Measurements from ENCODE around the gene NRGN.
A peak's percentile ranks its signal among the peaks of the same experiment; 100 is the strongest.
"Not testable (repeated sequence)": the region's sequence is repeated elsewhere in the genome, so short reads cannot be mapped to it uniquely, and the experiment has no call there.

The NRGN gene

DNA sequence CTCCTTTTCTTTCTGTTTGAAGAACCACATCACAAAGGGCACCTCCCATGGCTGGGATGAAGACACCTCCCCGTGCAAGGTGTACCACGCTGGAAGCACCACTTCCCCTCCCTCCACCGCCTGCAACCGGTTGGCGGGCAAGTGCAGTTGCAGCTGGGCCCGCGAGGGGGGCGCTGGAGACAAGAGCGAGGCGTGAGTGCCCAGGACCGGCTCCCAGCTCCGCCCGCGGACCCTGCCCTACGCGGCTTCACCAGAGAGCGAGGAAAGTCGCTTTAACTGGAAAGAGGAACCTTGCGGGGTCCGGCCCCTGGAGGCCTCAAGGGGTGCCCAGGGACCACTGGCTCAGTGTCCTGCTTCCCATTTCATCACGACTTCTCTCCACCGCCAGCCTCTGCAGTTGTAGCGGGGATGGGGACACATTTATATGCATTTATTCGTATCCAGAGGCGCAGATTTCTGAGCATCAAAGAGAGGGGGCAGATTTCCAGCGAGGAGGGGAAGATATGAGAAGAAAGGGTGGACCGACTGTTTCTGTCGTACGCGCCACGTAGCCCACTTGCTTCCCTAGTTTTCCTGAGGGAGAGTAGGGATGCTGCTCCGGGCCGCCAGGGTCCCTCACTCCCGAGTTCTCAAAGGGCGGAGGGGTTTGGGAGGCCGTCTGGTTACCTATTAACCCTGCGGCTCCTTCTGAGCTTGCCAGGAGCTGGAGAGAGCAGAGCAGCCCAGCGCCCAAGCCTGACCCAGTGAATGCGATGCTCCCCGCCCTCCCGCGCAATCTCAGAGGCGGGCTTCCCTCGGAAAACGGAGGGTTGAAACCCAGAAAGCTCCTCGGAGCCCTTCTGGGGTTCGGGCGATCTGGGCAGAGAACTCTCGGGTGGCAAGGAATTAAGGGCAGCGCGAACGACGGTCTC is 18.9 kb downstream of the NRGN start:
- peak; percentile 90 for DNase-seq (ENCODE audit: low spot score)

DNA sequence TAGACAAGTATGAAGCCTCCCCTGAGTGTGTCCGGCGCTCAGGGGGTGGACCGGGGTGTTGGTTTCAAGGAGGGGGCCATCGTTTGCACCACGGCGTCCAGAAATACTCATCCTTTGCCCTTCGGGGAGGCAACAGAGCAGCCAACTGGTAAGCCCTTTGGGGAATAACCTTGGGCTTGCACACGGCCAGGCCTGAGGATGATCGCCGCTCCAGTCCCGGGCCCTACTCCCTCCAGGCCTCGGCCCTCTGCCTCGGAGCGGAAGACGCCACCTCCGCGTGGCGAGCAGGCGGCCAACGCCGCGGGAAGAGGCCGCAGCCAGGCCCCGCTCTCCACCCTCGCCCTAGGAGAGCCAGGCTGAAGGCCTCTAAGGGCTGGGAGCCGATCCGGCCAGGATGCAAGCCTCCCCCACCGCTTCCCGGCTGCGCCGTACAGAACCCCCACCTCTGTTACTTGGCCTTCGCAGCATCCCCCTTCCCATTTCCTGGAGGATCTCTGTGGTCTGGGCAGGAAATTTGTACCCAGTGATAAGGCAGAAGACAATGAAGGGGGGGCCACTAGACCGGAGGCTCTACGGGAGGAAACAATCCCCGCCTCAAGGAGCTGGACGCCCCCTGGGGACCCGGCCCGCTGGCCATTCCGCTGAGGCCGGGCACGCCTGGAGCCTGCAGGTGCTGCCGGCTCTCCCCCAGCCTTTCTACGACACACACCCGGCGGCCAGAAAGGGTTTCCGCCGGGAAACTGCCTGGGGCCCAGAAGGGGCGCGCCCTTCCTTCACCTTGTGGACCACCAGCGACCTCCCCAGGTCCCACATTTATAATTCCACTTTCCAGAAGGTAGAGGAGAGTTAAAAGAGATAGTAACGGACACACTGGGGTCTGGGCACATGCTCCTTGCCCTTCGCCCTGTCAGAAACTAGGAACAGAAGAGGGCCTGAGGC is 19.8 kb downstream of the NRGN start:
- peak; percentile 55 for DNase-seq (ENCODE audit: low spot score)

DNA sequence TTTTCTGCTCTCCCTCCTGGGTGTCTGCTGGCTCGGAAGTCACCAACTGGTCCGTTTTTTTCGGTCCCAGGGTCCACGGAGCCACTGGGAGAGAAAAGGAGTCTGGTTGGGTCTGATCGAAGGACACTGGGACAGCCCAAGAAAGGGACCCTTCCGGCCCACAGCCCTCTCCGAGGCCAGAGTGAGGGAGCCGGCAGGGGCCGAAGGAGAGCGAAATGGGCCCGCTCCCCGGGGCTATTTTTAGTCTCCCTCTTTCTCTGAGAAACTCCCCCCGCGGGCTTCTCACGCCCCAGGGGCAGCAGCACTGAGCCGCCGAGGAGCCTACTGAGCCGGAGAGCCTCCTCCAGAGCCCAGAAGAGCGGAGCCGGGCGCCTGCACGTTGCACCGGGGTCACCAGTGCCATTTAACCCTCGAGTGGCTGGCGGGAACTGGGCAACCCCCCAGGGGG is 20.5 kb downstream of the NRGN start:
- DNase-seq (ENCODE audit: low spot score) = peak; percentile 56

DNA sequence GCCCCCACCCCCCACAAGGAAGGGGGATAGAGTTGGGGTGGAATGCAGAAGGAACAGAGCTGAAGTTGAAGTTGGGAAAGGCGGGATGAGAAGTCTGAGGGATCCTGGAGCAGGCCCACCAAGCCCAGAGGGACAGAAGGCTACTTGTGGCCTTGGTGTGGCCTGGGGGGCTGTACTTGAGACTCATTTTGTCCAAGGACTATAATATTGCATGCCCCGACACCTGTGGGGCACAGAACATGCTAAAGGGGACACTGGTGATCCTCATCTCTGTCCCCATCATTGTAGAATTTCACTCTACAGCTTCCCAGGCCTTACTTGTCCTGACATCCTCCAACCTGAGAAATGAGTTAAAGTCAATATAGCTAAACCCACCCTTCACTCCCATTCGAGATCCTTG is 21.1 kb downstream of the NRGN start:
- no peak for DNase-seq (ENCODE audit: low spot score)

DNA sequence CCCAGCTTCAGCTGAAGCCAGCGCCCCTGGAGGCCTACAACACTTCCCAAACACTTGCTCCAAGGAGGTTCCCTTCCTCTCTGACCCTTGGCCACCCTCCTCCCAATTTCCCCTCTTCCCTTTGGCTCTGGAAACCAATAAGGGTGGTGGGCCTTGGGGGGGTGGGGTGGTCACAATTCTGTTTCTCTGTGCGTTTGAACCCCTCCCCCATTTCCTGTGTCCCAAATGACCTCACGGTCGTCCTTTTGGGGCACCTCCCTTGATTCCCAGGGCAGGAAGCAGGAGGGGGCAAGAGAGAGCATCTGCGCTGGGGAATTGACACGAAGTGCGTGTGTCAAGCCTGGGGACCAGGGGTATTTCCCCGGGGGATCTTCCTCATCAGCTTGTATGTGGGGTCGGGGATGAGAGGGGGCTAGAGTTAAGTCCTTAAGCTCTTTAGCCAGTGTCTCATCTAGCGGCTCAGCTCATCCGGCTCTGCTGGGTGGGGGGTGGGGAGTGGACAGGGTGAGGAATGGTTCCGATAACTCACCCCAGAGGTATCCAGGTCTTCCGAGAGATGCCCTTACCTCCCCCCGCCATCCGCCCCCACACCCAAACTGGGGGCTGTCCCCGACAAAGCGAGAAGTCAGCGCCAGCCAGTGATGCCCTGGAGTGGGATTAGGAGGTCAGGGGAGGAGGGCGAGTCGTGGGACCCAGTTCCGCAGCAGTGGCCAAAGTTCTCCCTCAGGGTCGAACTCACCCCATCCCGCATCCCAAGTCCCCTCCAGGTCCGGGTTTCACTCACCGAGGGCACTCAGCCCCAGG is 21.8 kb downstream of the NRGN start:
- peak; percentile 52 for DNase-seq (ENCODE audit: low spot score)

DNA sequence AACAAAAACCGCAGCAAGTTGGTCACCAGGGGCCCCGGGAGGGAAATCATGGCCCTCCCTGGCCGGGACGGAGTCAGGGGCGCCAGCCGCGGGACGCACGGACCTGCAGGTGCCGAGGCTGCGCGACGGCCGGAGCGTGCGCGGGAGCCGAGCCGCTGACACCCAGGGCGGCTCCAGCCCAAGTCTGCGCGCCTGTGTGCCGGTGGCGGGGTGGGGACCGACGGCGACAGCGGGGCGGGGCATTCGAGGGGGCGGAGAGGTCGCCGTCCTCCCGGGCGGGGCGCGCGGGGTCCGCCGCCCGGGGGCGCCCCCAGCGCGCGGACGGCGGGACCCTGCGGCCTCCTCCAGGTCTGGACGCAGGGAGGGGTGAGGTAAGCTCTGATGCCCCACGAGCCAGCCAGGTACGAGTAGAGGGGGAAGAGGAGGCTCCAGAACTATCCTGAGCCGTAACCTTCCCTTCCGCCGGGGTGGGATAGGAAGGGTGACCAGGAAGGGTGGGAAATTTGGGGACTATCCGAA is 22.4 kb downstream of the NRGN start, which contains the start of gene ESAM:
Gene ESAM (minus strand): TSS at position 186 of the 519 bp plus-strand sequence. CDS start 136 bp downstream, at position 50.
- peak; percentile 72 for DNase-seq (ENCODE audit: low spot score)

DNA sequence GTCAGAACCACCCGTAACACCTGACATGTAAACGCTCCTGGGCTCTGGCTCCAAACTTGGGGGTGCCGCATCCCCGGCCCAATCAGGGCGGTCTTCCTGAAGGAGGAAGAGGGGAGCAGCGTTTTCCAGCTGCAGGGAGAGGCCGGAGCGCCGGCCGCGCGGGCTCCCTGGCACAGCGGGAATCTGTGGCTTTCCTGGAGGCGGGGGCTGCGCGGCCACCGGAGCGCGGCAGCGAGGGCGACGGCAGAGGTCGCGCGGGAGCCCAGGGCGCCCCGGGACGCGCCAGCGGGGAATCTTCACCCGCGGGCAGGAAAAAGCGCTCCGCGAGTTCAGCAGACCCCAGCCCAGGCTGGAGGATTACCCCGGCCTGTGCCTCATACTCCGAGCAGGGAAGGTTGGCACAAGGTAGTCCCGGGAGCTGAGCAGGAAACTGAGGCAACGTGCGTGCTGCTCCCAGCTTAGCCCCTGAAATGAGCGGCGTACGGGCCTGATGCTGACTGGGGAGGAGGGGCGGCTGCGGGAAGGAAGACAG is 22.9 kb downstream of the NRGN start:
- DNase-seq (ENCODE audit: low spot score) = peak; percentile 66

DNA sequence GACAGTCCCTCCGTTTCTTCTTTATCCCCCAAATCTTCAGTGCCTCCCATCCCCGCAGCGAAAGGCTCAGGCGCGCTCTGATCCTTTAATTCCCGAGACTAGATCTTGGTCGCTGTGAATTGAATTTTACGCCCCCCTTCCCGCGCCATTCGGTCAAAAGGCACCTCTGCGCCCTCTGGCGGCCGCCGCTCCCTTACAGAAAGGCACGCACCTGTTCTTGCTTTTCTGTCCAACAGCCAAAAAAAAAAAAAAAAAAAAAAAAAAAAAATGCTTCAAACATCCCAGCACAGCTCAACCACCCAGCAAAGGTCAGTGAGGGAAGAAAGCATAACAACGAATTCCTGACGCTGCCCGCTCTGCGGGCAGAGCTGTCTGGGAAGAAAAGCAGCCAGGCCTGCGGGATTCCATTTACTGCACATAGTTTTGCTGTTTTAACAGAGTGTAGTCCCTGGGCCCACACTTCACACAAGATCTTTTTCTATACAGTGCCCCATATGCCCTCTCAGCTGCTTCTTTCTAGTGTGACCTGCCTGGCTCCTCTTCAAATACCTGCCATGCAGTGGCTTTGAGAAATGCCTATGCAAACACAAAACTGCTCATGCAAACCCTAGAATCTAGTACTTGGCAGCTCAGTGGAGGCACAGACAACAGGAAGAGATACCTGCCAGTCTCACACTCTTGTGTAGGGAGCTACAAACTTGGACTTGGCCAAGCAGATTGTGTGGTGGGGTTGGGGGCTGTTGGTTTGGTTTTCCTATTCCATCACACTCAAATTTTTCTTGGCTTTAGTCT is 23.6 kb downstream of the NRGN start:
- DNase-seq (ENCODE audit: low spot score) = peak; percentile 94

DNA sequence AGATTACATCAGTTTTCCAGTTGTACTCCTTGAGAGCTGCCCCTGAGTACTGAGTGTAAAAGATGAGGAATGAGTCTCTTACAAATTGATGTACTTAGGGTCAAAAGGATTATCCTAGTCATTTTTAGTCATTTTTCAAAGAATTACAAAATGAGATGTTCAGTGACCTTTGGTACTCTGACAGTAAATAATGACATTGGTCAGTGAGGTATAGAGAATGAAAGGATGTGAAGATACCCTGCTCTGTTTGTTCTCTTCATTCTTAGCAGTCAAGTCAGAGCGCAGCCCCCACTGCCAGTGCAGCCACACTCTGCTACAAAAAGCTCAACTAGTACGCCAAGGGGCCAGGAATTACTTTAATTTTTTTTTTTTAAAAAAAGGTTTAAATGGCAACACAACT is 26.4 kb downstream of the NRGN start:
- DNase-seq (ENCODE audit: low spot score) = no peak

DNA sequence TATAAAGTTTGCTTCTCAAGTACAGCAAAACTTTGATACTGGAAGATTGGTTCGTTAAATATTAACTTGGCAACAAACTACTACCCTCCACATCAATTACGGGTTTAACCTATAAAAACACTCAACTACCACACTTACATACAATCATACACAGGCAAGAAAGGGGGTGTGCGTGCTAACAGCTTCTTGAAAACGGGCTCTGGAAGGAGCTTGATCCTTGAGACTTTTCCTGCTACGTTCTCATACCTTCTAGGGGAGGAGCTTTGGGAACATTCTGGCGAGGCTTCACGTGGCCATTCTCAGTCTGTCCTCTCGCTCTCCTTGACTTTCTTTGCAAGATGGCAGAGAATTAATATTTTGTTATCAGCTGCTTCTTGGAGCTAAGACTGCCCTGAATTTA is 29.2 kb downstream of the NRGN start:
- DNase-seq (ENCODE audit: low spot score) = no peak

DNA sequence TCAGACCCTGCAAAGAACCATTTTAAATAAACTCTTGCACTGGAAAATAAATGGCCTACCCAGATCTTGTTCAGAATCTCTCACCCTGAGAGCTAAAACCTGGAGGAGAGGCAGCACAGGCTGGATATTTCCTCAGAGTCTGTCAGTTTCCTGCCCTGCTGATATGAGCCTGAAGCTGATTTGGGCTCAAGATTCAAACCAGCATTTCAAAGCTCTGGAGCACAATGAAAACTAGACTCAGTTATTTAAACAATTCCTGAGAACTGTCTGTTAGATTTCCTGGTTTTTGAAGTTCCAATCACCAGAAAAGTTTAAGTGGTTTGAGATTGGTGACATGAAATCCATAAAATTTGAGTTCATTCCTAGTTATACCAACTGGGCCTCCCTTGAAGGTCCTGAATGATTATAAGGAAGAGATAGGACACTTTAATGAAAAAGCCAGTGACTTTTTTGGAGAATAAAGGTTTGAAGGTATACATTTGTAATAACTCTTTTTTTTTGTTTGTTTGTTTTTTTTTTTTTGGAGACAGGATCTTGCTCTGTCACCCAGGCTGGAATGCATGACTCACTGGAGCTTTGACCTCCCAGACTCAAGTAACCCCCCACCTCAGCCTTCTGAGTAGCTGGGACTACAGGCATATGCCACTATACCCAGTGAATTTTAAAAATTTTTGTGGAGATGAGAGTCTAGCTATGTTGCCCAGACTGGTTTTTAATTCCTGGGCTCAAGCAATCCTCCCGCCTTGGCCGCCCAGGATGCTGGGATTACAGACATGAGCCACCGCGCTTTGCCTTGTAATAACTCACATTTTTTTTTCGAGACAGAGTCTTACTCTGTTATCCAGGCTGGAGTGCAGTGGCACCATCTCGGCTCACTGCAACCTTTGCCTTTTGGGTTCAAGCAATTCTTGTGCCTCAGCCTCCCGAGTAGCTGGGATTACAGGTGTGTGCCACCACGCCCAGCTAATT is 30.3 kb downstream of the NRGN start:
- no peak for DNase-seq (ENCODE audit: low spot score)

DNA sequence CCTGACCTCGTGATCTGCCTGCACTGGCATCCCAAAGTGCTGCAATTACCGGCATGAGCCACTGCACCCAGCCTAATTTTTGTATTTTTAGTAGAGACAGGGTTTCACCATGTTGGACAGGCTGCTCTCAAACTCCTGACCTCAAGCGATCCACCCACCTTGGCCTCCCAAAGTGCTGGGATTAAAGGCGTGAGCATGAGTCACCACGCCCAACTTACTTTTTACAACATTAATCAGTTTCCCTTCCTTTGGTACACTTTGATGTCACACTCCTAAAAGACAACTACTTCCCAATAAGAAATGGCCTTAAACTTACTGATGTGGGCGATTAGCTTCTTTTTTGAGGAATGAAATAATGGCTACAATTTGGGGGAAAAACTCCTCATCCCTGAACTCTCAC is 31.2 kb downstream of the NRGN start:
- not testable (repeated sequence) for DNase-seq (ENCODE audit: low spot score)

DNA sequence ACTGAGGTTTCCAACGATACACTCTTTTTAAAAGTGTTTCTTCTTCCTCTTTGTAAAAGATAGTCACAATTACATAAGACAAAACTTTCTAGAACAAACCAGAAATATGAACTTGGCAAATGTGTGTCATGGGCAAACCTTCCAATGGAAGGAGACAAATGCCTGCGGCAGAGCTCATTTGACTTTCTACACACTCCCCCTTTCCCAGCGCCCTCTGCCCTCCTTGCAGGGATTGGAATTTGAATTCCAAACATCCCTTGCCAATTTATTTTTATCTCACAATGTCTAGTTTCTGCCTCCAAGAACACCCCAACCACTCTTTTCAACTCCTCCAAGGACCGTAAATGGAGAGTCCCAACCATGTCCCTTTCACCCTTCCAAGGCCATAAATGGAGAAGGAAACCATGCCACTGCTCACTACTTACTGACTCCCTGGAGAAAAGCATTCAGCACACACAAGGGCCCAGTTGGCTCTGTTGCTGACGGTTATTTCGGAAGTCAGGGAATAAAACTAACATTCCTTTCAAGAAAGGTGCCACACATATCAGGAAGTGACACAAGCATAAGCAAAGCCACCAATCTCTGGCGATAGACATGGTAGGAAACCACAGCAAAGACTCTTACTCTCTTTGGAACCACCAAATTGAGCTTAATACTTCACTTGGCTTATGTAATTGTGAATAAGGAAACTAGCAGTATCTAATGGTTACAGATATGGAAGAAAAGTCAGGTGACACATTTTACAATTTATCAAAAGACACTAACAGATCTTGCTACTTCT is 37.3 kb downstream of the NRGN start:
- no peak for DNase-seq (ENCODE audit: low spot score)

DNA sequence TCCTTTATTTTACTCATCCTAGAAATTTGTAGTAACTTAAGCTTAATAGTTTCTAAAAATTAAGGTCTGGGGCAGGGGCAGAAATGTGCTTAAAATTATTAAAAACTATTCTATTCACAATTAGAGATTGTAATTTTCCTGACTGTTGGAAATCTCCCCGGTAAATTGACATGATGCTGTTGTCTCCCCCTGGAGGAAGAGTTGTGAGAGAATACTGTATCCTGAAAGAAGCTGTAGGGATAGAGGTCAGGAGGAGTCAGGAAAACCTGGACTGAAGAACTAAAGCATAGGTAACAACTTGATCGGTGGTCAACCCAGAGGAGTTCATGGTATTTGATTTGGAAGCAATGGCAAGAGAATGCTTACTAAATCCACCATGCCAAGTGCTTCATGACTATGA is 38.5 kb downstream of the NRGN start:
- DNase-seq (ENCODE audit: low spot score) = no peak

DNA sequence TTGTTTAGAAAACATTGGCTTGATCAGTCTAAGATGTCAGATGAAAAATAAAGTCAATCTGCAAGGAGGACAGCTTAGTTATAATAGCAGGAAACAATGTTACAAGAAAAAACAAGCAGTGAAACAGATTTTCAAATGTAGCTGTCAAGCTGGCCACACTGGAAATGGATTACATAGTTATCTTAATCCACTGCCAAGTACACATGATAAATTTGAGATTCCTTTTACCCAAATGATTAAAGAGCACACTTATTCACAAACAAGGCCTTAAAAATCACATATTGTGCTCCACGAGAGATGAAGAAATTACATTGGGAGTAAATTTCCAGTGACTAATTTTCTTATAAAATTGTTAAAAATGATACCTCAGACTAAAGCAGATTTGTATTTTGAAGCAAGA is 39.8 kb downstream of the NRGN start:
- DNase-seq (ENCODE audit: low spot score) = no peak

DNA sequence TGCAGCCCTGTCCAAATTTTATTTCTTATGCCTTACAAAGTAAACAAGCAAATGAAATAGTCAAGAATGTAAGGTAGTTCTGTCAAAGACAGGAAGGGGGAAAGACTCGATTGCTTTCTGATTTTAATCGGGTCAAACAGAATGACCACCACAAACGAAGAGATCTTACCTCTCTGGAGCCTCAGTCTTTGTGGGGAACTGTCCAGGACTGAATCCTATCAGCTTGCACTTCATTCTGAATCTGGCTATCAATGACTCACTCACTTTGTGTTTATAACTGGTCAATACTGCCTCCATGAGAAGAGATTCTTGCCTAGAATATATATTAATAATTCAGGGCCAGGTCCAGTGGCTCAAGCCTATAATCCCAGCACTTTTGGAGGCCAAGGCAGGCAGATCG is 43.3 kb downstream of the NRGN start:
- no peak for DNase-seq (ENCODE audit: low spot score)

DNA sequence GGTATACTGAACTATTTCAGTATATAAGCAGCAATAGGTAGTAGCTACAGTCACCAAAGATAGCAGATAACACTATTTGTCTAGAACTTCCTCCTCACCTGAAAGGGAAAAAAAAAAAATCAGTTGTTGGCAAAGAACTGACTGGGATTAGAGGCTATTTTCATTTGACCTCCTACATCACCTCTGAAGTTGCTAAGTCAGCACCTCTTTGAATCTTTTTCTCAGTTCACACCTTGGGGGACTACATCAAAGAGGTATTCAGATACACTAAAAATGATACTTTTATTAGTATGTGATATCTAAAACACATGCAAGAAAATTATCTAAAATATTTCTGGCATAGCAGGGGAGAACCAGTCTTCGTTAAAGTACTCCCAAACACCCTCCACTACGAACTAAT is 44.3 kb downstream of the NRGN start:
- DNase-seq (ENCODE audit: low spot score) = no peak

DNA sequence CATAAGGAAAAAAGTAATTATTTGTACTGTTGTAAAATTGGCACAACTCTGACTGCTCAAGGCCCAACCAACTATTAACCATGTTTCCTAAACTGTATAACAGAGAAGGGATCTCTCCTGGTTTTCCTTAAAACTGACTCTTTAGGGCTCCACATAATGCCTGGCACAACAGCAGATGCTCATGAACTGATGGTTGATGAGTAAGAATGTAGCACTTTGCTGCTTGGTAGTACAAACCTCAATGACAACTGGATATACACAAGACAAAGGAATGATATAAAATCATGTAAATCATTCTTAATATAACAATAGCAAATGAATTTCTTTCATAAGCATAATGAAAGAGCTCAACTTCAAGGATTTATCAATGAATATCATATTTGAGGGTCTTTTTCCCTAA is 48.8 kb downstream of the NRGN start:
- DNase-seq (ENCODE audit: low spot score) = no peak

All from ecto neural progenitor cell (in vitro differentiated cells).